ENCODE data around the gene ENTPD8. TPM values are rescaled to one million over a fixed set of nuclear protein-coding genes. Genes with fewer than 3 reads are reported as not detected.
"Not testable (repeated sequence)": the region's sequence is repeated elsewhere in the genome, so short reads cannot be mapped to it uniquely, and the experiment has no call there.

The ENTPD8 gene
- total RNA-seq, 1 experiment from 2014 or later: 5.4 TPM

DNA sequence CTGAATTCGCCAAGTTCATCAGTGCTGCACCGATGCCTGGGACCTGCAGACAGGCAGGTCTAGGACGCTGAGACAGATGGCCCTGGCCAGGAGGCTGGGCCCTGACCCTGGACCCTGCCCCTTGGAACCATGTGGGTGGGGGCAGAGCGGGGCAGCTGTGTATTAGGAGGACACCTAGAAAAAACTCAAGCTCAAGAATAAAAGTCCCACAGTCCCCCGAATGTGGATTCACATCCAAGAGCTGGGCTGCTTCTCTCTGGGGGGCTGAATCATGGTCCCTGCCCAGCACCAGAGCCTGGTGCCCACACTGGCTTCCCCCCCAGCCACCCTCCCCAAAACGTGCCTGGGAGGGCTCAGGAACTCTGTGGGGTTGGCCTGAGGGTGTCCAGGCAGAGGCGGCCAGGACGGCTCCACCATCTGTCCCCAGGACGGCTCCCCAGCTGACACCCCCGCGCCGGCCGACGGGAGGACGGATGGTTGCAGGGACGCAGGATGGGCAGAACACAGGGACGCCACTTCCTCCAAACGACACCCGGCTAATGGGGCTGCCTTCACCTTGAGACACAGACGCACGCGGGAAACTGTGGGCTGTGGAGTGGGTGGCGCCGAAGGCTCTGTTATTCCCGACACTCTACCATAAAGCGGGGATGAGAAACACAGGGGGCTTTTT is 53.1 kb downstream of the ENTPD8 start:
- no peaks in the 10 kb centered on the region for H3K27me3 ChIP-seq (ENCODE audit: insufficient read depth, low read depth)
- no peak overlapping the region for H2AFZ ChIP-seq
- no TSS peak for BruUV-seq (replicated peaks)
- ChIA-PET CTCF (no interaction called here), POLR2A (ENCODE audit: unreplicated experiment) (interaction anchor here (0.6 kb wide), 1 partner anchor 641 kb away, joined by 5 read pairs; no protein-coding TSS in a partner anchor)
- no peaks in the 10 kb centered on the region for H3K4me1 ChIP-seq (replicated peaks; ENCODE audit: insufficient read depth)
- H3K9me2 ChIP-seq (ENCODE audit: insufficient read depth): no peaks in the 10 kb centered on the region
- H3K4me2 ChIP-seq: no peak overlapping the region
- intact Hi-C loops (cut with micrococcal nuclease; ENCODE audit: unreplicated experiment): no loop called here
- no peak overlapping the region for H3K27ac ChIP-seq
- H3K79me2 ChIP-seq (ENCODE audit: low read depth): no peaks in the 10 kb centered on the region
- no peak overlapping the region for H3K4me3 ChIP-seq
- H3K36me3 ChIP-seq (ENCODE audit: low read depth): no peaks in the 10 kb centered on the region
- H3F3A ChIP-seq (ENCODE audit: insufficient read depth, low read depth): 0 out of 2 replicates have a peak, but pooled peaks cover 4% of the 10 kb centered on the region
- no peak for DNase-seq
- TF ChIP-seq, protein P1, sequence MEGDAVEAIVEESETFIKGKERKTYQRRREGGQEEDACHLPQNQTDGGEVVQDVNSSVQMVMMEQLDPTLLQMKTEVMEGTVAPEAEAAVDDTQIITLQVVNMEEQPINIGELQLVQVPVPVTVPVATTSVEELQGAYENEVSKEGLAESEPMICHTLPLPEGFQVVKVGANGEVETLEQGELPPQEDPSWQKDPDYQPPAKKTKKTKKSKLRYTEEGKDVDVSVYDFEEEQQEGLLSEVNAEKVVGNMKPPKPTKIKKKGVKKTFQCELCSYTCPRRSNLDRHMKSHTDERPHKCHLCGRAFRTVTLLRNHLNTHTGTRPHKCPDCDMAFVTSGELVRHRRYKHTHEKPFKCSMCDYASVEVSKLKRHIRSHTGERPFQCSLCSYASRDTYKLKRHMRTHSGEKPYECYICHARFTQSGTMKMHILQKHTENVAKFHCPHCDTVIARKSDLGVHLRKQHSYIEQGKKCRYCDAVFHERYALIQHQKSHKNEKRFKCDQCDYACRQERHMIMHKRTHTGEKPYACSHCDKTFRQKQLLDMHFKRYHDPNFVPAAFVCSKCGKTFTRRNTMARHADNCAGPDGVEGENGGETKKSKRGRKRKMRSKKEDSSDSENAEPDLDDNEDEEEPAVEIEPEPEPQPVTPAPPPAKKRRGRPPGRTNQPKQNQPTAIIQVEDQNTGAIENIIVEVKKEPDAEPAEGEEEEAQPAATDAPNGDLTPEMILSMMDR (conservative IDR thresholded peaks at IDR 0.05): no peak
- TF ChIP-seq EZH2 (IDR thresholded peaks at IDR 0.05; ENCODE audit: low read depth): no peak
- H3K9me3 ChIP-seq (ENCODE audit: insufficient read depth, low read depth): no peaks in the 10 kb centered on the region
- no peaks in the 10 kb centered on the region; the same call in 1 of the 2 replicates for H4K20me1 ChIP-seq (ENCODE audit: insufficient read depth)

DNA sequence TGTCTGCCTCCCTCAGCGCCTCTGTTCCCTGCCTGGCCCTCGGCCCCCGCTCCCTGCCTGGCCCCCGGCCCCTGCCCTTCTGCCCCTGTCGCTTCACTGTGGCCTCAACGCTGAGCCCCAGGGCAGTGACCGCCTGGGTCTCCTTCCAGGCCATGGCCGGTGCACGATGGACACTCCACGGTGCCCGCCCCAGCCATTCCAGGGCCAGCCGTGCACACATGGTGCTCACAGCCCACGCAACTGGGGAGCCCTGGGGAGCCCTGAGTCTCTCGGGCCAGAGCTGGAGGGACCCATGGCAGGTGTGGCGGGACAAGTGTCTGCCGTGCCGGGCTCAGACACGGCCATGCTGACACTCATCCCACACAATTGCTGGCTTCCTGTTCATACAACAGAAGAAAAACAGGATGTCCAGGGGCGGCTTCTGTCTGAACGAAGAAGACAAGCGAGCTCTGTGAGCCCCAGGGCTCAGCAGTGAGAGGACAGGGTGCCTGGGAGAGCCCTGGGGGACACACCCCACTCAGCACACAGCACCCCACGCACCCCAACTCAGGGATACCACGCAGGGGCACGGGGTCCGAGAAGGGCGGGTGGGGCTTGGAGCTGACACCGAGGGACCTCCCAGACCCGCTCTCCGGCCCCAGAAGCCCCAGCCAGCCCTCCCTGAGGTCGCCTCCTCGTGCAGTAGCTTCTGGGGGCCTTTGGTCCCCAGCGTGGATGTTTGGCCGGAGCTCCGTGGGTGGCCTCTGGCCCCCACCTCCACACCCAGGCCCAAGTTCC is 53.9 kb downstream of the ENTPD8 start:
- intact Hi-C loops (cut with micrococcal nuclease; ENCODE audit: unreplicated experiment): no loop called here
- ChIA-PET POLR2A (ENCODE audit: unreplicated experiment) (interaction anchor here (0.6 kb wide), 1 partner anchor 642 kb away, joined by 5 read pairs; no protein-coding TSS in a partner anchor), CTCF (no interaction called here)

DNA sequence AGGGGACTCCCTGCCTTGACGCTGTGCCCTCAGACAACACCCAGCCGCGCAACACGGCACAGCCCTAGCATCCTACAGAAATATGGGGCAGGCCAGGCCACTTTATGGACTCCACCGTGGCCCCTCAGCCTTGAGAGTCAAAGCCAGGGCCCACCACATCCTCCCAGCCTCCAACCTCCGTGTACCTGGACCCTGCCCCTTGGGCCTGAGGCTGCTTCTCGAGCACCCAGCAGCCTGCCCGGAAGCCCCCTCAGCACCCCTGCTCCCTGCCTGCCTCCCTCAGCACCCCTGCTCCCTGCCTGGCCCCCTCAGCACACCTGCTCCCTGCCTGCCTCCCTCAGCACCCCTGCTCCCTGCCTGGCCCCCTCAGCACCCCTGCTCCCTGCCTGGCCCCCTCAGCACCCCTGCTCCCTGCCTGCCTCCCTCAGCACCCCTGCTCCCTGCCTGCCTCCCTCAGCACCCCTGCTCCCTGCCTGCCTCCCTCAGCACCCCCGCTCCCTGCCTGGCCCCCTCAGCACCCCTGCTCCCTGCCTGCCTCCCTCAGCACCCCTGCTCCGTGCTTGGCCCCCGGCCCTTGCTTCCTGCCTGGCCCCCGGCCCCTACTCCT is 54.5 kb downstream of the ENTPD8 start:
- CTCF ChIA-PET; H3K4me1 ChIP-seq (replicated peaks; ENCODE audit: insufficient read depth); H3K27ac ChIP-seq; intact Hi-C loops (cut with micrococcal nuclease; ENCODE audit: unreplicated experiment); H3K4me2 ChIP-seq; H3F3A ChIP-seq (ENCODE audit: insufficient read depth, low read depth); DNase-seq; POLR2A ChIA-PET (ENCODE audit: unreplicated experiment); H3K9me2 ChIP-seq (ENCODE audit: insufficient read depth); H3K4me3 ChIP-seq; H3K36me3 ChIP-seq (ENCODE audit: low read depth); H3K27me3 ChIP-seq (ENCODE audit: insufficient read depth, low read depth); H3K9me3 ChIP-seq (ENCODE audit: insufficient read depth, low read depth); H3K79me2 ChIP-seq (ENCODE audit: low read depth); H4K20me1 ChIP-seq (ENCODE audit: insufficient read depth); BruUV-seq (replicated peaks); H2AFZ ChIP-seq: not testable (repeated sequence)

More for the DNA sequence above, 53.9 kb downstream of the ENTPD8 start:
- Histone ChIP-seq H3K9me2 (ENCODE audit: insufficient read depth) (no peaks in the 10 kb centered on the region), H2AFZ (no peak overlapping the region), H3K9me3 (ENCODE audit: insufficient read depth, low read depth) (no peaks in the 10 kb centered on the region), H3K36me3 (ENCODE audit: low read depth) (no peaks in the 10 kb centered on the region), H3K79me2 (ENCODE audit: low read depth) (no peaks in the 10 kb centered on the region), H4K20me1 (ENCODE audit: insufficient read depth) (no peaks in the 10 kb centered on the region; the same call in 1 of the 2 replicates), H3K27ac (no peak overlapping the region), H3F3A (ENCODE audit: insufficient read depth, low read depth) (0 out of 2 replicates have a peak, but pooled peaks cover 4% of the 10 kb centered on the region), H3K4me3 (no peak overlapping the region), H3K27me3 (ENCODE audit: insufficient read depth, low read depth) (no peaks in the 10 kb centered on the region), H3K4me1 (replicated peaks; ENCODE audit: insufficient read depth) (no peaks in the 10 kb centered on the region), H3K4me2 (no peak overlapping the region)
- no TSS peak for BruUV-seq (replicated peaks)
- DNase-seq: no peak
- no peak for TF ChIP-seq EZH2 (IDR thresholded peaks at IDR 0.05; ENCODE audit: low read depth)
- TF ChIP-seq, protein P1 (conservative IDR thresholded peaks at IDR 0.05): no peak

All from PC-9 (cell line).